GM08714 (cell line): Measurements from ENCODE around the gene MAPT.

Experiments
- H3K4me3 ChIP-seq: fragments of 200-500 bp; sonication (Bioruptor generic); 2 replicates; pipeline ENCODE4 v1.5.1; 2014; ENCODE audit warnings: mild to moderate bottlenecking, low read length, inconsistent platforms
- ZNF274 ChIP-seq: IDR thresholded peaks from 2 replicates; pipeline ENCODE4 v1.6.1; 2012; ENCODE audit warnings: mild to moderate bottlenecking, low read depth, low read length

The MAPT gene

DNA sequence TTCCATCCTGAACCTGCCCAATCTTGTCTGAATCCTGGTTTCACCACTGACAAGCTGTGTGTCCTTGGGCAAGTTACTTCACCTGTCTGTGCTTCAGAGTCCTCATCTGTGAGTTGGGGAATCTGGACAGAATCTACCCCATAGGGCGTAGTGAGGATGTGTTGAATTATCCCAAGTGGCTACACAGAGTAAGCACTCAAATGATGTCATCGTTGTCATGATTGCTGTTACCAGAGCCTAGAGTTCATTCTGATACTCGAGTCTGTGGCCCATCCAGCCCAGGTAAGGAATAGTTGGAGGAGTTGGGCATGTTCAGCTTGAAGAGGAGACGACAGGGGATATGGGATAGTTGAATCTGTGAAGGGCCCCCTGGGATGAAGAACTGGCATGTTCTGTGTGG, 45.9 kb downstream of the MAPT start:
- H3K4me3 ChIP-seq = no peak overlapping the region
- no peak for TF ChIP-seq ZNF274

- no peak for TF ChIP-seq ZNF274
- H3K4me3 ChIP-seq = no peak overlapping the region
Observed at GRCh38 chr17:45940826-45941225, 46.5 kb downstream of the MAPT start.

DNA sequence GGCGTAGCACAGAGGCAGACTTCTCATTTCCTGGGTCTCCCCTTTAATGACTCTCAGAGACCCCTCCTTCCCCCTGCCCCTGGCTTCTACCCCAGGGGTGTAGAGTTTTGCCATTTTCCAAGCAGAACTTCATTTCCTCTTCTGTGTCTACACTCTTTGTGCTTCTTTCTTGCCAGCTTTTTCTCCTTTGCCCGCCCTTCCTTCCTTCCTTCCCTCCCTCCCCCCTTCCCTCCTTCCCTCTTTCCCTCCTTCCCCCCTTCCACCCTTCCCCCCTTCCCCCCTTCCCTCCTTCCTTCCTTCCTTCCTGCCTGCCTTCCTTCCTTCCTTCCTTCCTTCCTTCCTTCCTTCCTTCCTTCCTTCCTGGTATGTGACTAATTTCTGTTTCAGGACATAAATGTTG, 47.0 kb downstream of the MAPT start:
- no peak overlapping the region for H3K4me3 ChIP-seq
- TF ChIP-seq ZNF274 = no peak

GRCh38 chr17:45942284-45942683, 47.9 kb downstream of the MAPT start:
- no peak for TF ChIP-seq ZNF274

GRCh38 chr17:45946841-45947256, 52.5 kb downstream of the MAPT start:
- TF ChIP-seq ZNF274 = no peak
- H3K4me3 ChIP-seq = no peak overlapping the region

More at GRCh38 chr17:45942284-45942683, 47.9 kb downstream of the MAPT start:
- no peak overlapping the region for H3K4me3 ChIP-seq

DNA sequence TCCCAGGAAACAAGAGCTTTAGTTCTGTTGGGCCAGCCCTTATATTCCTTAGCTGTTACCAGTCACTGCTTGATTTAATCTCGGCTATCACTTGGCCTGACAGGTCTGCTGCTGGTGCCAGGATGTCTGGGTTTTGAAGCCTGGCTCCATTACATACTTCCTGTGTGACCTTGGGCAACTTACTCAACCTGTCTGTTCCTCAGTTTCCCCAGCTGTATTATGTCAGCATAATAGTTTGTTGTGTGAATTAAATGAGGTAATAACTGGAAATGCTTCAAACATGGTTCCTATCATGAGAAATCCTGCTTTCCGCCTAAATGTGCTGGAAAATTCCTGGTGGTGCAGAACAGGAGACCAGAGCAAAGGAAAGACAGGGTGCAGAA, 54.1 kb downstream of the MAPT start:
- no peak overlapping the region for H3K4me3 ChIP-seq
- TF ChIP-seq ZNF274 = no peak

GRCh38 chr17:45948881-45949624, 54.7 kb downstream of the MAPT start:
- TF ChIP-seq ZNF274 = no peak
- H3K4me3 ChIP-seq = no peak overlapping the region

GRCh38 chr17:45949755-45950320, 55.5 kb downstream of the MAPT start:
- no peak for TF ChIP-seq ZNF274
- no peak overlapping the region for H3K4me3 ChIP-seq

GRCh38 chr17:45950888-45951287, 56.5 kb downstream of the MAPT start:
- no peak overlapping the region for H3K4me3 ChIP-seq

DNA sequence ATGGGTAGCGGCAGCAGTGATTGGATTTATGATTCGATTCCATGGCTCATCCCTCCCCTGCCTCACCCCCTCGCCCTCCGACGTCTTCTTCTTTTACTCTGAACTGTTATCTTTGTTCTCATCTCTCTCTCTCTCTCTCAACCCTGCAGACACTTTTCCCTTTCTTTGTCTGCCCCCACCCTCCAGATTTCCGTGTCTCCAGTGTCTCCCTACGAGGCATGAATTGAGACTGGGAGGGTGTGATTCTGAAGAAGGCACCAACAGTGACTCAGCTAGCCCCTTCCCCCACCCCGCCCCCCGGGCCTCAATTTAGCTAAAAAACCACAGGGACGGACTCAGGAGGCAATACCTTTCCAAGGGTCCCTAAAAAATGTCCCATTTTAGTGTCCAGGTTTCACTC, 57.0 kb downstream of the MAPT start:
- no peak overlapping the region for H3K4me3 ChIP-seq
- TF ChIP-seq ZNF274 = no peak

More at GRCh38 chr17:45950888-45951287, 56.5 kb downstream of the MAPT start:
- no peak for TF ChIP-seq ZNF274

DNA sequence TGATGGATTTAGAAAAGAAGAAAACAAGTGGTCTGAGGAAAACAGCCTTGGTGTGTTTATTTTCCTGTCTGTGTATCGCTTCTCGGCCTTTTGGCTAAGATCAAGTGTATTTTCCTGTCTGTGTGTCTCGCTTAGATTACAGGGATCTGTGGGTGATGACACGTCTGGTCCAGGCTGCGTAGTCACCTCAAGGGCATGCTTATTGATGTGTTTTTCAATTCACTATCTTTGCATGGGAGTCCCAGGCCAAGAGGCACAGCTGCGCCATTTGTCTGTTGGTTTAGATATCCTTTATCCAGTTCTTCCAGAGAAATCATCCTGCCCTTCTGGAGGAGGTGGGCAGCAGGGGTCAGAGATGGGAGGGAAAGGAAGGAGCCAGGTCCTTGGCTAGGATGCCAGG, 57.6 kb downstream of the MAPT start:
- no peak for TF ChIP-seq ZNF274
- no peak overlapping the region for H3K4me3 ChIP-seq

DNA sequence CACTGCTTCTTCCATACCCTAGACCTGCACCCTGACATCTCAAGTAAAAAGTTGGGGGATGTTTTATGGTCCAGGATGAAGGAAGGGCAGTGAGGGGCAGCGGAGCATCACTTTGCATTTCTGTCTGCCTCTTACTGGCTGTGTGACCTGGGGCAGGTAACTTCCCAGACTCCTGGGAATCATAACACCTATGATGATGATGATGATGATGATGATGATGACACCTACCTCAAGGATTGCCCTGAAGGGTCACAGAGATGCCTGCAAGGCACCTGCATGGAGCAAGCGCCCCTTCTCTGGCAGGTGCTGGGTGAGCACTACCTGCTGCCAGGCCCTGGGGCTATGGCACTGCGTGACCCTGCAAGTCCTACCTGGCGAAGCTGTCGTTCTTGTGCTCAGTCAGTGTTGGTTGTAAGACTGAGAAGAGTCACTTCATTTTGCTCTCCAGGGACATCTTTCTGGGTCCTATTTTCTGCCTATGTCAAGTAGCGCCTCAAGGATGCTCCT, 58.5 kb downstream of the MAPT start:
- no peak overlapping the region for H3K4me3 ChIP-seq
- no peak for TF ChIP-seq ZNF274

GRCh38 chr17:45953561-45953960, 59.2 kb downstream of the MAPT start:
- no peak overlapping the region for H3K4me3 ChIP-seq
- TF ChIP-seq ZNF274 = no peak

DNA sequence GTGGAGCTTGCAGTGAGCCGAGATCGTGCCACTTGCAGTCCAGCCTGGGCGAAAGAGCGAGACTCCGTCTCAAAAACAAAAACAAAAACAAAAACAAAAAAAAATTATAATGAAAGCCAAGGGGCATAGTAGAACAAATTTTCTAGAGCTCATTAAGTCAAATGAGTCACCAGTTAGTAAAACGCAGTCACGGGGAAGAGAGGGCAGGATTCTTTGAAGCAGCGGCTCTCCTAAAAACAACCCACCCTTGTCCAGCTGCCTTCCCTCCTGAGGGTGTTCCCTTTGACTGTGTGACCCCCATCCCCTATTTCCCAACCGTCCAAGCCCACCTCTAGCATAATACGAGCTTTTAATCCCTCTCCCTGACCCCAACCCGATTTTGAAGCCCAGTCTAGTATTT, 60.6 kb downstream of the MAPT start:
- TF ChIP-seq ZNF274 = no peak
- no peak overlapping the region for H3K4me3 ChIP-seq

GRCh38 chr17:45955326-45955725, 61.0 kb downstream of the MAPT start:
- H3K4me3 ChIP-seq = no peak overlapping the region
- no peak for TF ChIP-seq ZNF274
